ENCODE data around the gene LRRC26. TPM values are rescaled to one million over a fixed set of nuclear protein-coding genes. Genes with fewer than 3 reads are reported as not detected.

Gene LRRC26
- total RNA-seq, 2 experiments from 2014 or later = not detected

- no peaks in the 10 kb centered on the region for H3K27me3 Mint-ChIP-seq
- intact Hi-C loops (cut with micrococcal nuclease) = no loop called here
- peaks cover 4% of the 10 kb centered on the region for H3K36me3 Mint-ChIP-seq (ENCODE audit: low read depth)
- no peaks in the 10 kb centered on the region for H3K9me3 Mint-ChIP-seq
- H3K4me3 Mint-ChIP-seq = no peak overlapping the region
- ATAC-seq (no peak), DNase-seq (no peak)
- peaks cover 2% of the 10 kb centered on the region for H3K4me1 Mint-ChIP-seq (ENCODE audit: low read depth)
- ChIA-PET CTCF (no interaction called here), POLR2A (interaction anchor here (0.7 to 1.5 kb wide), 6 partner anchors 10 to 94 kb away, joined by 3 to 7 read pairs (median 4); partner anchors contain the start of genes CYSRT1, LRRC26, MAN1B1 and TMEM210)
- no peak for TF ChIP-seq CTCF (IDR thresholded peaks at IDR 0.05)
- no peak overlapping the region for H3K27ac Mint-ChIP-seq
These were observed 10.6 kb upstream of the LRRC26 start for GRCh38 chr9:137180491-137180890.

- Mint-ChIP-seq H3K9me3 (no peaks in the 10 kb centered on the region), H3K4me1 (ENCODE audit: low read depth) (no peaks in the 10 kb centered on the region), H3K4me3 (no peak overlapping the region), H3K36me3 (ENCODE audit: low read depth) (peaks cover 4% of the 10 kb centered on the region), H3K27me3 (no peaks in the 10 kb centered on the region), H3K27ac (no peak overlapping the region)
- ATAC-seq = no peak
- POLR2A ChIA-PET = interaction anchor here (0.8 to 1.1 kb wide), 2 partner anchors 13 to 30 kb away, joined by 3 to 4 read pairs; no protein-coding TSS in a partner anchor
- intact Hi-C loops (cut with micrococcal nuclease) = loop anchor here (10.0 kb wide), 1 partner anchor 55 kb away; no protein-coding TSS in a partner anchor
- no peak for DNase-seq
- no peak for TF ChIP-seq CTCF (IDR thresholded peaks at IDR 0.05)
- CTCF ChIA-PET = interaction anchor here (0.9 to 1.4 kb wide), 2 partner anchors 18 to 57 kb away, joined by 3 to 4 read pairs; no protein-coding TSS in a partner anchor
These were observed 9.9 kb upstream of the LRRC26 start for GRCh38 chr9:137179761-137180160.

- DNase-seq (no peak), ATAC-seq (no peak)
- no peak for TF ChIP-seq CTCF (IDR thresholded peaks at IDR 0.05)
- H3K4me1 Mint-ChIP-seq (ENCODE audit: low read depth) = peaks cover 1% of the 10 kb centered on the region
- intact Hi-C loops (cut with micrococcal nuclease) = loop anchor here (10.0 kb wide), 1 partner anchor 54 kb away; no protein-coding TSS in a partner anchor
- POLR2A ChIA-PET = interaction anchor here (0.9 to 1.1 kb wide), 3 partner anchors 8 to 30 kb away, joined by 3 to 4 read pairs (median 3); no protein-coding TSS in a partner anchor
- no peak overlapping the region for H3K27ac Mint-ChIP-seq
- H3K36me3 Mint-ChIP-seq (ENCODE audit: low read depth) = peaks cover 4% of the 10 kb centered on the region
- CTCF ChIA-PET = interaction anchor here (0.9 to 1.4 kb wide), 2 partner anchors 17 to 57 kb away, joined by 3 to 4 read pairs; no protein-coding TSS in a partner anchor
- H3K27me3 Mint-ChIP-seq = no peaks in the 10 kb centered on the region
- no peaks in the 10 kb centered on the region for H3K9me3 Mint-ChIP-seq
- no peak overlapping the region for H3K4me3 Mint-ChIP-seq
These were observed 9.2 kb upstream of the LRRC26 start for GRCh38 chr9:137178939-137179630.

- Mint-ChIP-seq H3K36me3 (ENCODE audit: low read depth) (peaks cover 4% of the 10 kb centered on the region), H3K4me1 (ENCODE audit: low read depth) (peaks cover 5% of the 10 kb centered on the region), H3K27ac (no peak overlapping the region), H3K9me3 (no peaks in the 10 kb centered on the region), H3K27me3 (no peaks in the 10 kb centered on the region), H3K4me3 (no peak overlapping the region)
- ChIA-PET POLR2A (interaction anchor here (0.6 to 1.1 kb wide), 4 partner anchors 8 to 29 kb away, joined by 3 to 4 read pairs (median 3); partner anchors contain the start of gene TPRN), CTCF (interaction anchor here (0.9 to 2.0 kb wide), 4 partner anchors 8 to 58 kb away, joined by 3 to 9 read pairs (median 4); partner anchors contain the start of genes LRRC26 and RNF224)
- intact Hi-C loops (cut with micrococcal nuclease) = loop anchor here (10.0 kb wide), 1 partner anchor 54 kb away; no protein-coding TSS in a partner anchor
- DNase-seq (no peak), ATAC-seq (no peak)
- no peak for TF ChIP-seq CTCF (IDR thresholded peaks at IDR 0.05)
These were observed 8.5 kb upstream of the LRRC26 start for GRCh38 chr9:137178201-137178938.

Data from activated CD8-positive, alpha-beta T cell treated with anti-CD3 and anti-CD28 coated beads for 36 hours (primary cell).